ENCODE results near the gene CSGALNACT2.

- TF ChIP-seq CHD2 (IDR thresholded peaks at IDR 0.05; ENCODE audit: low read depth, low read length) = no peak
- no peak for TF ChIP-seq FOXJ2 (tag; IDR thresholded peaks at IDR 0.05)
- no peak for TF ChIP-seq IFI16 (CRISPR knock-in tag; IDR thresholded peaks at IDR 0.05)
Observed at GRCh38 chr10:43090664-43091063, 47.6 kb upstream of the CSGALNACT2 start.
